Aortic smooth muscle cell (primary cell): ENCODE measurements around the gene CSAG2. TPM values are rescaled to one million over a fixed set of nuclear protein-coding genes. Genes with fewer than 3 reads are reported as not detected.

ENCODE experiments used
- total RNA-seq: library from RNA; depleted of rRNA; stranded (reverse); fragments of >200 nt; gene quantifications from 2 replicates; pipeline ENCODE4 v1.2.3, GENCODE V29; 2014

Gene CSAG2, protein sequence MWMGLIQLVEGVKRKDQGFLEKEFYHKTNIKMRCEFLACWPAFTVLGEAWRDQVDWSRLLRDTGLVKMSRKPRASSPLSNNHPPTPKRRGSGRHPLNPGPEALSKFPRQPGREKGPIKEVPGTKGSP
- total RNA-seq, result not detected in 2 replicates

DNA sequence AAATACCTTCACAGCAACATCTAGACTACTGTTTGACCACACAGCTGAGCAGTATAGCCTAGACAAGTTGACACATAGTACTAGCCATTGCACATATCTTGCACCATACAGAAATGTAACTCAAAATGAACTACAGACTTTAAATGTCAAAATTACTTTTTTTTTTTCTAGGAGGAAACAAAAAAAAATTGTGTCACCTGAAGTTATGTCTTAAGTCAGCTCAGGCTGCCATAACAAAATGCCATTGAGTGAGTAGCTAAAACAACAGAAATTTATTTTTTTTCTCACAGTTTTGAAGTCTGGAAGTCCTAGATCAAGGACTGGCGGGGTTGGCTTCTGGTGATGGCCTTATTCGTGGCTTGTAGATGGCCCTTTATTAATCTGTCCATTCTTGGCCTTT lies at the start of gene CSAG2:
CSAG2 (minus strand) TSS at position 101 of the 400 bp plus-strand sequence. CDS start 161 bp downstream, outside the sequence.

DNA sequence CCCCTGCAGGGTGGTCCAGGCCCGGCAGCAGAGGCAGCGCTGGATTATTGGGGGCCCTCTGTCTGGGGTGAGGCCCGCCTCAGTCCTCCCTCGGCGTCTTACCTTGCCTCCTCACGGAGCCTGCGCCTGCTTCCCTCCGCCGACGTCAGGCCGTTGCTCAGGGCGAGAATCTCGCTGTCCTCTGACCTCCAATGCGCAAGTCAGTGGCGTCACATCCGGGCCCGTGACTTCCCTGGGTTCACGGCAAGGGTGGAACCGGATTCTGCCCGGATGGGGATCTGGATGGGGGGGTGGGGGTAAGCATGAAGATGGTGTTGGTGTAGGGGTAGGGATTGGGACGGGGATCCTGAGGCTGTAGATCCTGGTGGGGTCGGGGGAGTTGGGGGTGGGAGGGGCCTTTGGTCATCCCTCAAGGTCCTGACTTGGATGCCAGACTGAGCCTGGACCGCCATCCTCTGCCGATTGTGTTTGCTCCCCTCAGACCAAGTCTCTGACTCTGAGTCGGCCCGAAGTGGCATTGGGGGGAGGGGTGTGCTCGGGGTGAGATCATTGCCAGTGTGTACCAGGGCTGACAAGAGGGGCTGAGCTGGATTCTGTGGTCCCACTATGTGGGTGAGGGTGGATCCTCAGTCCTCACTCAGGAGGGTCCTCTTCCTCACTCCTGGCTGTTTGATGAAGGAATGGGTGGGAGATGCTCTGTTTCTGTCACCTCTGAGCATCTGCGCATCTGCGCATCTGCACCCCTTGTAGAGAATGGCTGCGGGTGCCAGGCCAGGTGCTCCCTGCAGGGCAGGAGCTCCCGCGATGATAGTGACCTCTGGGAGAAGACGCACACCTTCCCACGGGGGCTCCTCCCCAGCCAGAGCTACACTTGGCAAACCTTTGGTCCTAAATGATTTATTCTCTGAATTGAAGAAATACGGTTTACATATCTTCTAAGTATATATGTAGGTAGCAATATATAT lies 44.9 kb upstream of the CSAG2 start, which contains the start of gene MAGEA2:
MAGEA2 (minus strand) TSS at position 157 of the 965 bp plus-strand sequence. CDS start 2,479 bp downstream, outside the sequence.

DNA sequence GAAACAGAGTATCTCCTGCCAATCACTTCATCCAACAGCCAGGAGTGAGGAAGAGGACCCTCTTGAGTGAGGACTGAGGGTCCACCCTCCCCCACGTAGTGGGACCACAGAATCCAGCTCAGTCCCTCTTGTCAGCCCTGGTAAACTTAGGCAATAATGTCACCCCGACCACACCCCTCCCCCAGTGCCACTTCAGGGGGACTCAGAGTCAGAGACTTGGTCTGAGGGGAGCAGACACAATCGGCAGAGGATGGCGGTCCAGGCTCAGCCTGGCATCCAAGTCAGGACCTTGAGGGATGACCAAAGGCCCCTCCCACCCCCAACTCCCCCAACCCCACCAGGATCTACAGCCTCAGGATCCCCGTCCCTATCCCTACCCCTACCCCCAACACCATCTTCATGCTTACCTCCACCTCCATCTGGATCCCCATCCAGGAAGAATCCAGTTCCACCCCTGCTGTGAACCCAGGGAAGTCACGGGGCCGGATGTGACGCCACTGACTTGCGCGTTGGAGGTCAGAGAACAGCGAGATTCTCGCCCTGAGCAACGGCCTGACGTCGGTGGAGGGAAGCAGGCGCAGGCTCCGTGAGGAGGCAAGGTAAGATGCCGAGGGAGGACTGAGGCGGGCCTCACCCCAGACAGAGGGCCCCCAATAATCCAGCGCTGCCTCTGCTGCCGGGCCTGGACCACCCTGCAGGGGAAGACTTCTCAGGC lies 24.3 kb upstream of the CSAG2 start, which contains the start of the genes CSAG1 and MAGEA12:
CSAG1 (minus strand) TSS at position 461 of the 715 bp plus-strand sequence. CDS start 1,261 bp downstream, outside the sequence.
MAGEA12 (plus strand) TSS at position 497 of the 715 bp plus-strand sequence. CDS start 2,405 bp downstream, outside the sequence.

DNA sequence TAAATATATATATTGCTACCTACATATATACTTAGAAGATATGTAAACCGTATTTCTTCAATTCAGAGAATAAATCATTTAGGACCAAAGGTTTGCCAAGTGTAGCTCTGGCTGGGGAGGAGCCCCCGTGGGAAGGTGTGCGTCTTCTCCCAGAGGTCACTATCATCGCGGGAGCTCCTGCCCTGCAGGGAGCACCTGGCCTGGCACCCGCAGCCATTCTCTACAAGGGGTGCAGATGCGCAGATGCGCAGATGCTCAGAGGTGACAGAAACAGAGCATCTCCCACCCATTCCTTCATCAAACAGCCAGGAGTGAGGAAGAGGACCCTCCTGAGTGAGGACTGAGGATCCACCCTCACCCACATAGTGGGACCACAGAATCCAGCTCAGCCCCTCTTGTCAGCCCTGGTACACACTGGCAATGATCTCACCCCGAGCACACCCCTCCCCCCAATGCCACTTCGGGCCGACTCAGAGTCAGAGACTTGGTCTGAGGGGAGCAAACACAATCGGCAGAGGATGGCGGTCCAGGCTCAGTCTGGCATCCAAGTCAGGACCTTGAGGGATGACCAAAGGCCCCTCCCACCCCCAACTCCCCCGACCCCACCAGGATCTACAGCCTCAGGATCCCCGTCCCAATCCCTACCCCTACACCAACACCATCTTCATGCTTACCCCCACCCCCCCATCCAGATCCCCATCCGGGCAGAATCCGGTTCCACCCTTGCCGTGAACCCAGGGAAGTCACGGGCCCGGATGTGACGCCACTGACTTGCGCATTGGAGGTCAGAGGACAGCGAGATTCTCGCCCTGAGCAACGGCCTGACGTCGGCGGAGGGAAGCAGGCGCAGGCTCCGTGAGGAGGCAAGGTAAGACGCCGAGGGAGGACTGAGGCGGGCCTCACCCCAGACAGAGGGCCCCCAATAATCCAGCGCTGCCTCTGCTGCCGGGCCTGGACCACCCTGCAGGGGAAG lies 5.0 kb upstream of the CSAG2 start, which contains the start of gene MAGEA2B:
MAGEA2B (plus strand) TSS at position 814 of the 973 bp plus-strand sequence. CDS start 2,479 bp downstream, outside the sequence.

DNA sequence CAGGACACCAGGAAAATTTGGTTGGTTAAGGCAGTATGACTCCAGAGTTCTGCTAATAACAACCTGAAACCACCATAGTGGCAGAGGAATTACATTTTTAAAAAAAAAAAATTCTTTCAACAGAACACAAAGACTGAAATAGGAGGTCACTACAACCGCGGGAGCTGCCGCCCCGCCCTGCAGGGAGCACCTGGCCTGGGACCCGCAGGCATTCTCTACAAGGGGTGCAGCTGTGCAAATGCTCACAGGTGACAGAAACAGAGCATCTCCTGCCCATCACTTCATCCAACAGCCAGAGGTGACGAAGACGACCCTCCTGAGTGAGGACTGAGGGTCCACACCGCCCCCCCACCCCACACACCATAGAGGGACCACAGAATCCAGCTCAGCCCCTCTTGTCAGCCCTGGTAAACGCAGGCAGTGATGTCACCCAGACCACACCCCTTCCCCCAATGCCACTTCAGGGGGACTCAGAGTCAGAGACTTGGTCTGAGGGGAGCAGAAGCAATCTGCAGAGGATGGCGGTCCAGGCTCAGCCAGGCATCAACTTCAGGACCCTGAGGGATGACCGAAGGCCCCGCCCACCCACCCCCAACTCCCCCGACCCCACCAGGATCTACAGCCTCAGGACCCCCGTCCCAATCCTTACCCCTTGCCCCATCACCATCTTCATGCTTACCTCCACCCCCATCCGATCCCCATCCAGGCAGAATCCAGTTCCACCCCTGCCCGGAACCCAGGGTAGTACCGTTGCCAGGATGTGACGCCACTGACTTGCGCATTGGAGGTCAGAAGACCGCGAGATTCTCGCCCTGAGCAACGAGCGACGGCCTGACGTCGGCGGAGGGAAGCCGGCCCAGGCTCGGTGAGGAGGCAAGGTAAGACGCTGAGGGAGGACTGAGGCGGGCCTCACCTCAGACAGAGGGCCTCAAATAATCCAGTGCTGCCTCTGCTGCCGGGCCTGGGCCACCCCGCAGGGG lies 10.8 kb downstream of the CSAG2 start, which contains the start of gene MAGEA3:
MAGEA3 (plus strand) TSS at position 843 of the 980 bp plus-strand sequence. CDS start 2,039 bp downstream, outside the sequence.

Other genes with a start within 250 kb of the CSAG2 start
- gene GABRQ, start 71.4 kb downstream of the CSAG2 start, total RNA-seq, result not detected in 2 replicates
- gene MAGEA3, start 10.5 kb downstream of the CSAG2 start, total RNA-seq, result not detected in 2 replicates
- gene MAGEA2B, start 5.4 kb upstream of the CSAG2 start, total RNA-seq, result not detected in 2 replicates
- not detected in 2 replicates for gene CSAG1, start 24.4 kb upstream of the CSAG2 start, total RNA-seq
- not detected in 2 replicates for gene MAGEA12, start 24.5 kb upstream of the CSAG2 start, total RNA-seq
- gene MAGEA2, start 44.6 kb upstream of the CSAG2 start, total RNA-seq, result not detected in 2 replicates
- gene CSAG3, start 49.9 kb upstream of the CSAG2 start, total RNA-seq, result not detected in 2 replicates
- not detected in 2 replicates for gene MAGEA6, start 60.4 kb upstream of the CSAG2 start, total RNA-seq
- gene CETN2, start 121.5 kb upstream of the CSAG2 start, total RNA-seq, result 39.4 and 50.2 TPM in 2 replicates
- 16.5 and 17.3 TPM in 2 replicates for gene NSDHL, start 121.8 kb upstream of the CSAG2 start, total RNA-seq
- 4.6 and 8.5 TPM in 2 replicates for gene ZNF185, start 188.8 kb upstream of the CSAG2 start, total RNA-seq